K562 (cell line): ENCODE data around the gene RNF141. TPM values are rescaled to one million over a fixed set of nuclear protein-coding genes. Genes with fewer than 3 reads are reported as not detected.

Experiments used
- ATAC-seq: fragments of 200-7000 bp; cut with Tn5 transposase; 3 replicates; pipeline ENCODE4 v1.9.1; 2020; ENCODE audit warnings: moderate library complexity
- BruUV-seq: library from RNA; stranded (reverse); fragments of 400-500 nt; replicated peaks from 2 replicates; lab custom pipeline; 2021; lab: Mats Ljungman, UMichigan
- CTCF ChIA-PET: fragments of 300-600 bp; formaldehyde crosslinking; extraction: SDS; loops from one replicate; lab custom pipeline; 2021; ENCODE audit warnings: low intra/inter-chr PET ratio; lab: Yijun Ruan, JAX
- POLR2A ChIA-PET: fragments of 300-600, 350-650 bp; sonication (Branson Sonifier 250); formaldehyde crosslinking; extraction: SDS; loops from one replicate; lab custom pipeline; 2021; ENCODE audit warnings: antibody characterized with exemption, inconsistent platforms; lab: Yijun Ruan, JAX
- DNase-seq, 4 experiments: peaks; one replicate each; pipeline versions ENCODE4 v3.0.0 to v3.0.0-alpha.2; 2011 to 2018; ENCODE audit warnings: low spot score in 3 of 4, mixed read lengths in 3 of 4; ENCODE audit errors: extremely low read depth in 1 of 4
- FAIRE-seq: peaks from 2 replicates; lab custom pipeline; 2011; peaks lifted over from hg19 to GRCh38; lab: Jason Lieb, UNC
- H2AFZ ChIP-seq: 2 replicates; pipeline ENCODE4 v1.6.0; 2011; ENCODE audit warnings: low read depth, low read length, control low read depth, inconsistent platforms
- H3K27ac ChIP-seq: fragments of 200-600 bp; 3 replicates; pipeline ENCODE4 v1.8.0; 2011; ENCODE audit warnings: low read depth, mild to moderate bottlenecking, control low read depth, inconsistent platforms, low read length, moderate library complexity, mixed read lengths; ENCODE audit errors: extremely low read depth
- H3K27me3 ChIP-seq, 2 experiments: fragments of 300-600 bp in 1 of 2; 2 replicates in 1 of 2; 3 replicates in 1 of 2; pipeline versions ENCODE4 v1.6.0 to v1.8.0; 2011; ENCODE audit warnings: inconsistent platforms in 2 of 2, low read length in 2 of 2, mild to moderate bottlenecking in 1 of 2, mixed read lengths in 1 of 2, moderate library complexity in 1 of 2; ENCODE audit not compliant: control insufficient read depth in 2 of 2, insufficient read depth in 2 of 2
- H3K36me3 ChIP-seq: fragments of 300-600 bp; 3 replicates; pipeline ENCODE4 v1.8.0; 2011; ENCODE audit warnings: mild to moderate bottlenecking, low read length, inconsistent platforms; ENCODE audit not compliant: control insufficient read depth, insufficient read depth
- H3K4me1 ChIP-seq, 2 experiments: fragments of 200-600 bp in 1 of 2; replicated peaks in 1 of 2; 2 replicates in 1 of 2; 3 replicates in 1 of 2; pipeline versions ENCODE4 v1.5.1 to v1.8.0; 2011; ENCODE audit warnings: inconsistent platforms in 2 of 2, low read length in 2 of 2, mild to moderate bottlenecking in 1 of 2, mixed read lengths in 1 of 2, moderate library complexity in 1 of 2; ENCODE audit not compliant: control insufficient read depth in 2 of 2, insufficient read depth in 2 of 2
- H3K4me2 ChIP-seq: 2 replicates; pipeline ENCODE4 v1.6.1; 2011; ENCODE audit warnings: low read length, control low read depth, inconsistent platforms, mixed read lengths; ENCODE audit not compliant: insufficient read depth
- H3K4me3 ChIP-seq: fragments of 200-600 bp; sonication (generic), shearing (Covaris generic); 2 replicates; pipeline ENCODE4 v1.5.1; 2016; ENCODE audit warnings: control low read depth, inconsistent platforms
- H3K79me2 ChIP-seq: fragments of 200-600 bp; 3 replicates; pipeline ENCODE4 v1.8.0; 2011; ENCODE audit warnings: low read length, inconsistent platforms; ENCODE audit not compliant: control insufficient read depth, insufficient read depth
- H3K9ac ChIP-seq, 2 experiments: 2 replicates each; pipeline versions ENCODE4 v1.6.0 to v1.6.1; 2011; ENCODE audit warnings: low read depth in 2 of 2, low read length in 2 of 2, control low read depth in 1 of 2, inconsistent platforms in 1 of 2, mild to moderate bottlenecking in 1 of 2, mixed read lengths in 1 of 2; ENCODE audit not compliant: insufficient read depth in 1 of 2
- H3K9me1 ChIP-seq: one replicate; pipeline ENCODE4 v1.6.0; 2011; ENCODE audit warnings: inconsistent platforms, mild to moderate bottlenecking, low read length, moderate library complexity; ENCODE audit not compliant: control insufficient read depth, insufficient read depth
- H3K9me3 ChIP-seq: replicated peaks from 2 replicates; pipeline ENCODE4 v1.5.1; 2011; ENCODE audit warnings: low read depth, low read length, inconsistent platforms; ENCODE audit not compliant: control insufficient read depth, insufficient read depth
- H4K20me1 ChIP-seq: replicated peaks from 2 replicates; pipeline ENCODE4 v1.6.1; 2011; ENCODE audit warnings: low read length, inconsistent platforms, mixed read lengths; ENCODE audit not compliant: control insufficient read depth, insufficient read depth
- PBX2 ChIP-seq, 2 experiments: IDR thresholded peaks in 1 of 2; conservative IDR thresholded peaks in 1 of 2; 2 replicates each; pipeline ENCODE4 v1.6.1; 2016; ENCODE audit warnings: low read depth in 2 of 2, mild to moderate bottlenecking in 1 of 2, missing compliant biosample characterization in 1 of 2, missing genetic modification characterization in 1 of 2, moderate library complexity in 1 of 2
- ZNF644 ChIP-seq: fragments of 200-800 bp; sonication (Bioruptor generic); IDR thresholded peaks from 2 replicates; pipeline ENCODE4 v1.6.1; 2016; ENCODE audit warnings: low read depth, missing genetic modification characterization, missing compliant biosample characterization
- WGBS: fragments of 100-300 bp; shearing (Covaris generic); methylation state at CpG from one replicate; pipeline ENCODE4 v1.1.6; 2016; ENCODE audit warnings: low coverage, mixed read lengths; ENCODE audit not compliant: insufficient coverage; ENCODE audit errors: missing lambda C conversion rate; 5-methylcytosine and 5-hydroxymethylcytosine counted together
- in situ Hi-C: fragments of 300-500 bp; cut with MboI; formaldehyde crosslinking; loops from 4 replicates; pipeline ENCODE4 v1.15.0; 2018; ENCODE audit warnings: inconsistent platforms, mixed read lengths
- intact Hi-C: fragments of 100-400 bp; cut with micrococcal nuclease; formaldehyde crosslinking; loops from 2 replicates; pipeline ENCODE4 v1.14.2; 2022
- polyA plus RNA-seq, 8 experiments: library from polyadenylated mRNA; depleted of rRNA in 4 of 8; stranded (reverse) in 5 of 8; unstranded in 3 of 8; fragments of >200 nt; fragmentation: Nextera tagmentation in 2 of 8; fragmentation: Illumina TruSeq in 1 of 8; extraction: Ambion mirVana in 2 of 8; extraction: Trizol in 1 of 8; gene quantifications; 2 replicates each; pipeline versions ENCODE4 v1.2.1 to v1.2.3, GENCODE V29; 2011 to 2014; ENCODE audit warnings: inconsistent platforms in 1 of 8, missing spikeins in 1 of 8
- total RNA-seq, 7 experiments: library from RNA; depleted of rRNA in 6 of 7; stranded (reverse); fragments of >200 nt in 6 of 7; fragmentation: Illumina TruSeq in 2 of 7; extraction: Trizol in 2 of 7; gene quantifications; 2 replicates each; pipeline versions ENCODE4 v1.2.1 to v1.2.3, GENCODE V29; 2011 to 2021; ENCODE audit warnings: low replicate concordance in 1 of 7

The RNF141 gene
- total and polyA plus RNA-seq, 9 of the 15 experiments (the other 6 are each of a cell fraction or from before 2014, with no cell fraction given): 9.7 to 51.9 (median 18.9) TPM

- BruUV-seq: no TSS peak
These were observed 15.6 kb upstream of the RNF141 start for GRCh38 chr11:10556590-10556989.

More at GRCh38 chr11:10556590-10556989, 15.6 kb upstream of the RNF141 start:
- Histone ChIP-seq H3K9ac (no peak overlapping the region), H3K36me3 (no peaks in the 10 kb centered on the region), H3K9me3 (no peaks in the 10 kb centered on the region), H3K4me3 (no peak overlapping the region), H3K27me3 (no peaks in the 10 kb centered on the region), H3K27ac (no peak overlapping the region), H3K79me2 (no peaks in the 10 kb centered on the region), H3K9me1 (no peaks in the 10 kb centered on the region), H3K4me2 (no peak overlapping the region), H4K20me1 (no peaks in the 10 kb centered on the region), H2AFZ (no peak overlapping the region), H3K4me1 (no peaks in the 10 kb centered on the region)
- DNase-seq (no peak), ATAC-seq (no peak), FAIRE-seq (no peak)
- TF ChIP-seq ZNF644 (tag) (no peak), PBX2 (CRISPR knock-in tag; IDR thresholded peaks at IDR 0.05; ENCODE audit: low read depth) (no peak), PBX2 (tag; conservative IDR thresholded peaks at IDR 0.05; ENCODE audit: low read depth) (0 out of 2 replicates have a peak, but pooled peaks have one; percentile 17)
- 0% methylated on average over 1 of the region's 1 CpG for WGBS
- ChIA-PET CTCF (no interaction called here), POLR2A (interaction anchor here (1.0 to 2.5 kb wide), 3 partner anchors 8 to 16 kb away, joined by 3 to 9 read pairs (median 6); partner anchors contain the start of genes LYVE1 and RNF141)
- intact Hi-C loops (no loop called here), in situ Hi-C loops (no loop called here)
